Caco-2 (cell line): ENCODE measurements around the gene SLC9A3. TPM values are rescaled to one million over a fixed set of nuclear protein-coding genes. Genes with fewer than 3 reads are reported as not detected.

Experiments
- BruUV-seq: library from RNA; stranded (reverse); fragments of 400-500 nt; replicated peaks from 2 replicates; lab custom pipeline; 2021; lab: Mats Ljungman, UMichigan
- CTCF ChIA-PET: fragments of 300-600 bp; sonication (Branson Sonifier 250); formaldehyde crosslinking; loops from one replicate; lab custom pipeline; 2022; ENCODE audit warnings: antibody characterized with exemption; lab: Charles Lee
- POLR2A ChIA-PET: fragments of 300-600 bp; sonication (Branson Sonifier 250); formaldehyde crosslinking; loops from one replicate; lab custom pipeline; 2022; ENCODE audit warnings: antibody characterized with exemption; lab: Charles Lee
- DNase-seq, 2 experiments: peaks; one replicate each; pipeline versions ENCODE4 v3.0.0 to v3.0.0-alpha.2; 2020 to 2022
- H3K27me3 ChIP-seq: replicated peaks from 2 replicates; pipeline ENCODE4 v1.6.0; 2011; ENCODE audit warnings: low read length; ENCODE audit not compliant: control insufficient read depth, insufficient read depth
- H3K36me3 ChIP-seq: 2 replicates; pipeline ENCODE4 v1.5.1; 2011; ENCODE audit warnings: low read length; ENCODE audit not compliant: control insufficient read depth, insufficient read depth
- H3K4me1 ChIP-seq: fragments of 250-450 bp; sonication (Bioruptor Pico); 2 replicates; pipeline ENCODE4 v1.5.1; 2020; ENCODE audit warnings: mild to moderate bottlenecking
- H3K4me3 ChIP-seq: 2 replicates; pipeline ENCODE4 v1.5.1; 2011; ENCODE audit warnings: low read depth, mild to moderate bottlenecking, control low read depth, low read length
- H3K9me3 ChIP-seq: fragments of 250-450 bp; sonication (Bioruptor Pico); 2 replicates; pipeline ENCODE4 v1.5.1; 2020; ENCODE audit warnings: mild to moderate bottlenecking, moderate library complexity
- H3K27ac Mint-ChIP-seq: one replicate; pipeline ENCODE4 v1.8.0; 2022; ENCODE audit warnings: mixed read lengths; ENCODE audit not compliant: unreplicated experiment
- H3K27me3 Mint-ChIP-seq: one replicate; pipeline ENCODE4 v1.8.0; 2022; ENCODE audit warnings: mixed read lengths; ENCODE audit not compliant: insufficient read depth, unreplicated experiment
- H3K36me3 Mint-ChIP-seq: one replicate; pipeline ENCODE4 v1.8.0; 2022; ENCODE audit warnings: mild to moderate bottlenecking, mixed read lengths; ENCODE audit not compliant: insufficient read depth, unreplicated experiment
- H3K4me1 Mint-ChIP-seq: one replicate; pipeline ENCODE4 v1.8.0; 2022; ENCODE audit warnings: low read depth, mixed read lengths; ENCODE audit not compliant: unreplicated experiment
- H3K4me3 Mint-ChIP-seq: one replicate; pipeline ENCODE4 v1.8.0; 2022; ENCODE audit warnings: mild to moderate bottlenecking, moderate library complexity, mixed read lengths; ENCODE audit not compliant: unreplicated experiment
- H3K9me3 Mint-ChIP-seq: one replicate; pipeline ENCODE4 v1.8.0; 2022; ENCODE audit warnings: mixed read lengths; ENCODE audit not compliant: unreplicated experiment
- intact Hi-C: fragments of 100-400 bp; cut with micrococcal nuclease; formaldehyde crosslinking; loops from one replicate; pipeline ENCODE4 v1.10.0; 2022; ENCODE audit not compliant: unreplicated experiment
- total RNA-seq: library from RNA; stranded (reverse); gene quantifications from 2 replicates; pipeline ENCODE4 v1.2.3, GENCODE V29; 2022
- TF ChIP-seq, protein P1 (sequence below), 2 experiments: fragments of 200-600 bp in 1 of 2; IDR thresholded peaks; 1 replicate in 1 of 2; 2 replicates in 1 of 2; pipeline versions ENCODE4 v1.5.1 to v1.8.0; 2011 to 2022; ENCODE audit warnings: antibody characterized with exemption in 1 of 2, control low read depth in 1 of 2, inconsistent platforms in 1 of 2, low read depth in 1 of 2, low read length in 1 of 2, mild to moderate bottlenecking in 1 of 2, moderate library complexity in 1 of 2; ENCODE audit not compliant: insufficient read depth in 1 of 2, severe bottlenecking in 1 of 2, unreplicated experiment in 1 of 2

Gene SLC9A3
- total RNA-seq, 1 experiment from 2014 or later: 3.4 TPM

DNA sequence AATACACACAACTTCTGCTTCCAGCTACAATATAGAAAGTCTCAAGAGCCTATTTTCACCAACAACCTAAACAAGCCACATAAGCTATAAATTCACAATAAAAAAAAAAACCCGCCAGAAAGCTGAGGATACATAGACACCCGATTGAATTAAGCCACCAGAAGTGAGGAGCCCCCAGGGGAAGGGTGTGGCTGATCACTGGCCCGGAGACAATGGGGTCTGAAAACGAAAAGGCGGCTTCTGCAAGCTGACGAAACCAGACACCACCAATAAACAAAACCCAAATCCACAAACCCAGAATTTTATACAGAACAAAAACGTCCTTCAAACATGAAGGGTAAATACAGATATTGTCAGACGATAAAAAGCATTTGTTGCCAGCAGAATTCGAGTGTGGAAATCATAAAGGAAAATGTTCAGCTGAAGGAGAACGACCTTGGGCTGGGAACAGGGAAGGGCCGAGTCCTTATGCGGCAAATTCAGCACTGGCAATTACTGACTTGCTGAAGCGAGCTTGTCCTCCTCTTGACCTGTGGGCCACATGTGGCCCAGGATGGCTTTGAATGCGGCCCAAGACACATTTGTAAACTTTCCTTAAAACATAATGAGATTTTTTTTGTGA, 48.3 kb upstream of the SLC9A3 start:
- DNase-seq: no peak
- intact Hi-C loops: no loop called here
- Mint-ChIP-seq H3K9me3 (peaks cover 9% of the 10 kb centered on the region), H3K36me3 (no peaks in the 10 kb centered on the region), H3K4me1 (no peaks in the 10 kb centered on the region), H3K27me3 (peaks cover 4% of the 10 kb centered on the region), H3K27ac (no peak overlapping the region), H3K4me3 (no peak overlapping the region)
- peaks cover 4% of the 10 kb centered on the region; the same call in 1 of the 2 replicates for H3K9me3 ChIP-seq
- TF ChIP-seq, protein P1, sequence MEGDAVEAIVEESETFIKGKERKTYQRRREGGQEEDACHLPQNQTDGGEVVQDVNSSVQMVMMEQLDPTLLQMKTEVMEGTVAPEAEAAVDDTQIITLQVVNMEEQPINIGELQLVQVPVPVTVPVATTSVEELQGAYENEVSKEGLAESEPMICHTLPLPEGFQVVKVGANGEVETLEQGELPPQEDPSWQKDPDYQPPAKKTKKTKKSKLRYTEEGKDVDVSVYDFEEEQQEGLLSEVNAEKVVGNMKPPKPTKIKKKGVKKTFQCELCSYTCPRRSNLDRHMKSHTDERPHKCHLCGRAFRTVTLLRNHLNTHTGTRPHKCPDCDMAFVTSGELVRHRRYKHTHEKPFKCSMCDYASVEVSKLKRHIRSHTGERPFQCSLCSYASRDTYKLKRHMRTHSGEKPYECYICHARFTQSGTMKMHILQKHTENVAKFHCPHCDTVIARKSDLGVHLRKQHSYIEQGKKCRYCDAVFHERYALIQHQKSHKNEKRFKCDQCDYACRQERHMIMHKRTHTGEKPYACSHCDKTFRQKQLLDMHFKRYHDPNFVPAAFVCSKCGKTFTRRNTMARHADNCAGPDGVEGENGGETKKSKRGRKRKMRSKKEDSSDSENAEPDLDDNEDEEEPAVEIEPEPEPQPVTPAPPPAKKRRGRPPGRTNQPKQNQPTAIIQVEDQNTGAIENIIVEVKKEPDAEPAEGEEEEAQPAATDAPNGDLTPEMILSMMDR (IDR thresholded peaks at IDR 0.05; ENCODE audit: insufficient read depth in 1 of 2, low read depth in 1 of 2, low read length in 1 of 2, severe bottlenecking in 1 of 2, unreplicated experiment in 1 of 2): no peak
- CTCF ChIA-PET: no interaction called here
- no peaks in the 10 kb centered on the region for H3K27me3 ChIP-seq
- H3K4me1 ChIP-seq: no peaks in the 10 kb centered on the region
- no TSS peak for BruUV-seq
- POLR2A ChIA-PET: interaction anchor here (0.6 kb wide), 2 partner anchors 80 to 103 kb away, joined by 3 to 4 read pairs; no protein-coding TSS in a partner anchor
- no peak overlapping the region for H3K4me3 ChIP-seq
- no peaks in the 10 kb centered on the region for H3K36me3 ChIP-seq

DNA sequence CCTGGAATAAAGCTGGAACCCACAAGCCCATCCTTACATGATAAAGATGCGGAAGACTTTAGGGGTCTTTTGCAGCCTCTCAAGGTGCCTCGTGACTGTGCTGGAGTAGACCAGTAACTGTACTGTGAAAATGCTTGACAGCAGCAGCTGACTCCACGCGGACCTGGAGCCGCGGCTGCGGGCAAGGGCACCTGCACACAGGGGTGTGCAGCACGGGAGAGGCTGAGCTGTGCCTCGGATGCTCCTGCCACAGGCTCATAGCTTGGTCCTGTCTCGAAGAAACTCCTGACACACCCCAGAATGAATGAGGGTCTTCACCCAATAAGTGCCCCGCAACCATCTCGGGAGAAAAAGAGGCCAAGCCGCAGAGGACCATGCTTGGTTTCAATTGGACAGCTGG, 47.5 kb upstream of the SLC9A3 start:
- H3K27me3 ChIP-seq: no peaks in the 10 kb centered on the region
- H3K36me3 ChIP-seq: no peaks in the 10 kb centered on the region
- no peak for DNase-seq
- Mint-ChIP-seq H3K27me3 (peaks cover 4% of the 10 kb centered on the region), H3K36me3 (no peaks in the 10 kb centered on the region), H3K9me3 (peaks cover 15% of the 10 kb centered on the region), H3K4me3 (no peak overlapping the region), H3K27ac (no peak overlapping the region), H3K4me1 (no peaks in the 10 kb centered on the region)
- BruUV-seq: no TSS peak
- H3K4me1 ChIP-seq: no peaks in the 10 kb centered on the region
- H3K4me3 ChIP-seq: no peak overlapping the region
- POLR2A ChIA-PET: interaction anchor here (0.6 kb wide), 1 partner anchor 79 kb away, joined by 3 read pairs; no protein-coding TSS in a partner anchor
- TF ChIP-seq, protein P1 (IDR thresholded peaks at IDR 0.05; ENCODE audit: insufficient read depth in 1 of 2, low read depth in 1 of 2, low read length in 1 of 2, severe bottlenecking in 1 of 2, unreplicated experiment in 1 of 2): no peak
- no peaks in the 10 kb centered on the region for H3K9me3 ChIP-seq
- CTCF ChIA-PET: no interaction called here
- intact Hi-C loops: no loop called here

DNA sequence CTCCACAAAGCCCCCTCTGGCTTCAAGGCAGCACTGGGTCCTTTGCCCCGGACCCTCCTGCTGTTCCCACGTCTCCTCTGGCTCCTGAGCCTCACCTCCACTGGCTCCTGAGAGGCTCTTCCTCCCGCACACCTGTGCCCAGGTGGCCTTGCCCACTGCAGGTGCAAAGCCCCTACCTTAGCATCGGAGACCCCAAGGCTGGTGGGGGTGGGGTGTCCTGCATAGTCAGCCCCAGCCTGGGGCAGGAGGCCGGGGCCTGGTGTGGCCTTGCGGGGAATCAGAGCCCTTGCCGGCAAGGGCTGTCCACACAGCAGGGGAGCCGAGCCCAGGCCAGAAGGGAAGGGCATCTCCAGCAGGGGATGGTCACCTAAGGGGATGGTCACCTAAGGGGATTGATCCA, 46.6 kb upstream of the SLC9A3 start:
- Histone ChIP-seq H3K9me3 (no peaks in the 10 kb centered on the region; the same call in 1 of the 2 replicates), H3K36me3 (no peaks in the 10 kb centered on the region), H3K4me3 (no peak overlapping the region), H3K27me3 (no peaks in the 10 kb centered on the region), H3K4me1 (no peaks in the 10 kb centered on the region)
- no peak overlapping the region for H3K4me3 Mint-ChIP-seq
- H3K27me3 Mint-ChIP-seq: peaks cover 4% of the 10 kb centered on the region
- H3K27ac Mint-ChIP-seq: no peak overlapping the region
- ChIA-PET CTCF (interaction anchor here (0.5 kb wide), 1 partner anchor 169 kb away, joined by 3 read pairs; no protein-coding TSS in a partner anchor), POLR2A (no interaction called here)
- intact Hi-C loops: no loop called here
- no TSS peak for BruUV-seq
- no peak for DNase-seq
- H3K9me3 Mint-ChIP-seq: peaks cover 21% of the 10 kb centered on the region
- no peaks in the 10 kb centered on the region for H3K36me3 Mint-ChIP-seq
- no peaks in the 10 kb centered on the region for H3K4me1 Mint-ChIP-seq
- TF ChIP-seq, protein P1 (IDR thresholded peaks at IDR 0.05; ENCODE audit: insufficient read depth in 1 of 2, low read depth in 1 of 2, low read length in 1 of 2, severe bottlenecking in 1 of 2, unreplicated experiment in 1 of 2): no peak
